Measurements from ENCODE around the gene POMC.
"Not testable (repeated sequence)": the region's sequence is repeated elsewhere in the genome, so short reads cannot be mapped to it uniquely, and the experiment has no call there.

The POMC gene

DNA sequence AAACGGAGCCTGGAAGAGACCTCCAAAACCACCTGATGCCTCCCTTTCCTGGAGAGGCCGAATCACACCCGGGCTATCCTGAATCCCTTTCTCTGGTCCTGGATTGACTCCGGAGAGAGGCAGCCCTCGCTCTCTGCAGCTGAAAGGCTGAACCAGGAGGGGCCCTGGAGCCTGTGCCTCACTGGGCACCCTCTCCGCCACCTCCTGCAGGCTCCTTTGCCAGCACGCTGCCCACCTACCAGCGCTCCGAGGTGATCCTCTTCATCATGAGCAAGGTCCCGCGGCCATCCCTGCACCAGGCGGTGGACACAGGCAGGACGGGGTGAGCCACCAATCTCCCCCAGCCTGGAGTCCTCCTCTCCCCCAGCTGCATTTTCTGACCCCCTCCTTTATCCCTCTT is 35.7 kb downstream of the POMC start:
- no peak for DNase-seq (ENCODE audit: low read depth in 2 of 2, low spot score in 1 of 2)

DNA sequence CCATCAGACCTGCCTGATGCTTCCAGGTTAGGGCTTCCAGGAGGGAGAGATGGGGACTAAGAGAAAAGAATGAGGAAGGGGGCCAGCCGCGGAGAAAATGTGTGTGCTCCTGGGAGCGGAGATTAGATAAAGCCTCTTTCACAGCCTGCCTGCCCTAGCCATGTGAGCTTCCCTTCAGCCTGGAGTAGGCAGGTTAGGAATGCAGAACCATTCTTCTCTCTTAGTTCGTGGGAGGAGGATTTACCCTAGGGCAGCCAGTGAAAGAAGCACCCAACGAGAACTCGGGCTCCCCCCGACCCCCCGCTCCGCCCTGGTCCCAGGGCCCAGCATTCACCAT is 36.1 kb downstream of the POMC start:
- DNase-seq (ENCODE audit: low read depth in 2 of 2, low spot score in 1 of 2): no peak

DNA sequence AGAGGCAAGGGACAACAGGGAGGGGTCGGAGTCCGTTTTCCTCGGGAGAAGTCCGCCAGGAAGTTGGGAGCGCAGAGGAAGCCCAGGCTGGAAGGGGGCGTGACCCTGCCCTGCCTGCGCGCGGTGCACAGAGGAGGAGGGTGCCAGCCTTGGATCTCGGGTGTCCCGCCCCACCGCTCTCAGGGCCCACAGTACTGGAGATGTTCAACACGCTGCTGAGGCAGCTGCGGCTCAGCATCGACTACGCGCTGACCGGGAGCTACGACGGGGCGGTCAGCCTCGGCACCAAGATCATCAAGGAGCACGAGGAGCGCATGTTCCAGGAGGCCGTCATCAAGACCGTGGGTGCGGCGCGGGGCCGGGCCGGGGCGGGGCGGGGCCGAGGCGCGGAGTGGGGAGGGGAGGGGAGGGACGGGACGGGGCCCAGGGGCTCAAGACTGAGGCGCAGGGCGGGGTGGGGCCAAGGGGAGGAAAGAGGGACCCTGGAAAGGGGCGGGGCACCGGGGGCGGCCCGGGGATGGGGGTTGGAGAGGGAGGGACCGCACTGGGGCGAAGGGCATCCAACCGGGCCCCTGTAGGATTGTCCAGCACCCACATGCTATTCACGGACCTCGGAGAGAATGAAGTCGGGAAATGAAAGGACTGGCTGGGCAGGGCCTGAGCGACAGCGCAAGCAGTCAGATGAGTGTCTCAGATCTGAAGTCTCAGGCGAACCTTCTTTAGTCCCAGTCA is 36.6 kb downstream of the POMC start:
- no peak for DNase-seq (ENCODE audit: low read depth in 2 of 2, low spot score in 1 of 2)

DNA sequence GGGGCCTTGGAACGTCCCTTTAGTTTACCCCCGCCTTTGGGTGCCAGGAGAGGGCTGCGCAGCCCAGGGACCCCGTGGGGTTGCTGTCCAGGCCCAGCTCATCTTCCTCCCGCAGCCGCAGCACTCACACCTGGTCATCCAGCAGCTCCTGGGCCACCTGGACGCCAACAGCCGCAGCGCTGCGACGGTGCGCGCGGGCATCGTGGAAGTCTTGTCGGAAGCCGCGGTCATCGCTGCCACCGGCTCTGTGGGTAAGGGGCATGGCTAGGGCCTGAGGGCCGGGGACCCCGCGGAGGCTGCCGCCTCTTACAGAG is 37.2 kb downstream of the POMC start:
- no peak for DNase-seq (ENCODE audit: low read depth in 2 of 2, low spot score in 1 of 2)

DNA sequence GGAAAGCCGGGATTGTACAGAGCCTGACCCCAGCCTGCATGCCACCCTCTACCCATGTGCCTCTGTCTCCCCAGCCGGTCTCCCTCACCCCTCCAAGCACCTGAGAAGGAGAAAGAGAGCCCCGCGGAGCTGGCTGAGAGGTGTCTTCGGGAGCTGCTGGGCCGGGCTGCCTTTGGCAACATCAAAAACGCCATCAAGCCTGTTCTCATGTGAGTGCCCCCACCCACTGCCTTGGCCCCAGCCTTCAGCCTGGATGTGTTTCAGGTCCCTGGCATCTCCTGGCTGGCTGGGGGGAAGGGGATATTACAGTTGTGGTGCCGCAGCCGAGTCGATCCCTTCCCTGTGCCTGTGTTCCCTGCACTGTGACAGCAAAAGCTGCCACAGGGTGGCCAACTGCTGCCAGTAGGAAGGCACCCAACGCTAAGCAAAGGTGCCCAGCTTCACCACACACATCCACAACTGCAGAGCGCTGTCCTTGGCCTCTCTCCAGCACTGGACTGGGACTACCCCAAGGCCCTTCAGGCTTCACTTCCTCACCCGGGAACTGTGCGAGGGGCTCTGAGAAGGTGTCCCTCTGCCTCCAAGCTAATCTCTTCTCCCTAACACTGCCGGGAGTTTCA is 38.4 kb downstream of the POMC start:
- no peak for DNase-seq (ENCODE audit: low read depth in 2 of 2, low spot score in 1 of 2)

DNA sequence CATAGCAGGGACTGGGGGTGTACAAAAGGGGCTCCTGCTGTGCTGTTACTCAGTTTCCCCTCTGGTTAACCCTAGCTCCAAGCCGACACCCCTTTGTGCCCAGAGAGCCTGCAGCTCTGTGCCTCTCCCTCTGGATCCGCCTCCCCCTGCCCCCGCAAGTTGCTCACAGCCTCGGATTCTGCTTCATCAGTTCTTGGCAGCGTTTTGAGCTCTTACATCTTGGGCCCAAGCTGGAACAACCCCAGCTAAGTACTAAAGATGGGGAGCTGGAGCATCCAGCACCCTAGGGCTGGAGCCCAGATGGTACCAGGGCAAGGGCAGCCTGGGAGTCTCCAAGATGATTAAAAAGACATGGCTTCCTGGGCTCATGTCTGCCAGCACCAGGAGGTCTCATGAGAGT is 40.7 kb downstream of the POMC start:
- no peak for DNase-seq (ENCODE audit: low read depth in 2 of 2, low spot score in 1 of 2)

DNA sequence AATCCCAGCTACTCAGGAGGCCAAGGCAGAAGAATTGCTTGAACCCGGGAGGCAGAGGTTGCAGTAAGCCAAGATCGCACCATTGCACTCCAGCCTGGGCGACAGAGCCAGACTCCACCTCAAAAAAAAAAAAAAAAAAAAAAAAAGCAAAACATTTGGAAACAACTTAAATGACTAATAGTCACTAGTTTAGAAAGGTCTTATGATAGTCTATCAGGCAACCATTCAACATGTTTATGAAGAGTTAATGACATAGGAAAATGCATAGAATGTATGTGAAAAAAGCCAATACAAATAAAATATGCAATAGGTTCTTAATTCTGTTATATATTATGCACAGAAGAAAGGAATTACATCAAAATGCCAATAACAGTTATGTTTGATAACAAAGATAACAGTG is 41.3 kb downstream of the POMC start:
- not testable (repeated sequence) for DNase-seq (ENCODE audit: low read depth in 2 of 2, low spot score in 1 of 2)

DNA sequence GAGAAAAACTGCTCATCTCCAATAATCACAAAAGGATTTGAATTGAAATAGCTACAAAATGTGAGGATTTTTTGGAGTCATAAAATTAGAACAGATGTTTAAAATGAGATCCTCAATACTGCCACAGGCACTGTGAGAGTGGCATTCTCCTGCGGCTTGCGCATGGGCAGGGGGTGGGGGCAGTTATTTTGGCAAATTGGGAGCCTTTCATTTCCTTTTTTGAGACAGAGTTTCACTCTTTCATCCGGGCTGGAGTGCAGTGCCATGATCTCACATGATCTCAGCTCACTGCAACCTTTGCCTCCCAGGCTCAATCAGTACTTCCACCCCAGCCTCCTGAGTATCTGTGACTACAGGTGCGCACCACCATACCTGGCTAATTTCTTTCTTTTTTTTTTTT is 42.4 kb downstream of the POMC start:
- DNase-seq (ENCODE audit: low read depth in 2 of 2, low spot score in 1 of 2): no peak

DNA sequence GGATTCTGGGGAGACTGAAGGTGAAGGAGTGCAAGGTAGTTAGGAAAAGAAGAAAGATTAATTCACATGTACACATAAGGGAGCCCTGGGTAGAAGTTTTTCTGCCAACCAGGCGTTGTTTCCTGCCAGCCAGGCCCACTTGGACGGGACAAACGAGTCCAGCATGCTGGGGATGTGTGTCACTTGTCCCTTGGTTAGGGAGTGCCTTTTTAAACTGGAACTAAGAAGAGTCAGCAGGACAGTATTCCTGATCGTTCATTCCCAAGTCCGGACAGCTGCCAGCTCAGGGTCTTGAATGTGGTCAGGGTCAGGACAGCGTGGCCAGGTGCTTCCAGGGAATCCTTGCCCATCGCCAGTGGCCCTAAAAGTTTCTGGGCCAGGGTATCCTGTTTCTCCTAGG is 43.2 kb downstream of the POMC start:
- no peak for DNase-seq (ENCODE audit: low read depth in 2 of 2, low spot score in 1 of 2)

DNA sequence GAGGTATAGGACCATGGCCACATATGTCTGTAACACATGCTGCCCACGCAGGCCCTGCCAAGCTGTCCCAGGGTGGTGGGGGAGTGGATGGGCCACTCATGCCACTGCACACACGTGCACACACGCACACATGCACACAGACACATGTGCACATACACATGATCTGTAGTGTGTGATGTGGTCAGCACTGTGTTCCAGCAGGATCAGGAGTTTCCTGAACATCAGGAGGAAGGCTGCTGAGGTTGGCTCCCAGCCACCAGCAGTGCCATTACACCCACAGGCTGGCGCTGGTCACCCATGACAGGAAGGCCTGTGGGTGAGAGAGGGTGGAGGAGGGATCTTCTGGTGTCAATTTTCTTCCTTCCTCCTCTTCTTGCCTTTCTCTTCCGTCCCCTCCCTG is 44.7 kb downstream of the POMC start:
- DNase-seq (ENCODE audit: low read depth in 2 of 2, low spot score in 1 of 2): no peak

DNA sequence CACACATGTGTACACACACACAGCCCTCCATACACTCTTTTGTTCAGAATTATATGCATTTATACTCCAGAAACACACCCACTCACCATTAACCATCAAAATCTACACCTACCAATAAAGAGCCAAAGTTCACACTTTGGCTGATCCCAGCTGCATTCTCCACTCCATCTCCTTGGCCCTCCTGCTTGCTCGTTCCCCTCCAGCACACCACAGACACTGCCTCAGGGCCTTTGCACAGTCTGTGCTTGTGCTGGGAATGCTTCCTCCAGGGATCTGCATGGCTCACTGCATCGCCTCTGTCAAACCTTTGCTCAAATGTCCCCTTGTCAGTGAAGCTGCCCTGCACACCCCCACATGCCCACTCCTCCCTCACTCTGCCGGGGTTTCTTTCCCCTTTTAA is 46.0 kb downstream of the POMC start:
- no peak for DNase-seq (ENCODE audit: low read depth in 2 of 2, low spot score in 1 of 2)

DNA sequence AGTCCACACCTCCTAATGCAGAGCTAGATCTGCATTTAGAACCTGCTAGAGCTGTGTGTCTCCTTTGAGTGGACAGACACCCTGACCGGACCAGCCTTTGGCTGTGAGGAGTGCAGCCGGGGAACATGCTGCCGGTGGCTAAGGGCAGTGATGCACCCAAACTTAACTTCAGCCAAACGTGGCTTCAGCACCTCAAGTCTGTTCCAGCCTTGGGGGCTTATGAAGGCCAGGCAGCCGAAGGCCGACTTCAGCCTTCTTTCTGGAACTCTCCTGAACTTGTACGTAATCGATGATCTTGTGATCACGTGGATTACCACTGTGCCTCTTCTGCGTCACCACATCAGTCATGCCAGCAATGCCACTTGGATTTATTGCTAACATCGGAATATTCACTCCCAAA is 49.1 kb downstream of the POMC start:
- DNase-seq (ENCODE audit: low read depth in 2 of 2, low spot score in 1 of 2): no peak

DNA sequence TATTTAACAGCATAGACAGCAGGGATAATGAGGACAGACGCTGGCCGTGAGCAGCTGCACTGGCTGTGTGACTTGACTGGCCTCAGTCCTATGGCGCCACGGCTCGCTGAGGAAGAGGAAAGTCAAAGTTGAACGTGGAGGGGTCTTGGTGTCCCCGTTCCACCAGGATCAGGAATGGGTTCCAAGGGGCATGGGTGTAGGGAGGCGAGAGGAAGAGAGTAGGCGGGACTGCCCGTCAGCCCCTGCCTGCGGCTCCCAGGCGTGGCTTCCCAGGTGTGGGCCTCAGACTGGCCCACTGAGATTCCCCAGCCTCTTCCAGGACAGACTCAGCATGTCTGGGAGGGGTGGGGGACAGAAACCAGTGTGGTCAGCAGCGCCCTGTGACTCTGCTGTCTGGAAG is 51.4 kb downstream of the POMC start:
- DNase-seq (ENCODE audit: low read depth in 2 of 2, low spot score in 1 of 2): no peak

DNA sequence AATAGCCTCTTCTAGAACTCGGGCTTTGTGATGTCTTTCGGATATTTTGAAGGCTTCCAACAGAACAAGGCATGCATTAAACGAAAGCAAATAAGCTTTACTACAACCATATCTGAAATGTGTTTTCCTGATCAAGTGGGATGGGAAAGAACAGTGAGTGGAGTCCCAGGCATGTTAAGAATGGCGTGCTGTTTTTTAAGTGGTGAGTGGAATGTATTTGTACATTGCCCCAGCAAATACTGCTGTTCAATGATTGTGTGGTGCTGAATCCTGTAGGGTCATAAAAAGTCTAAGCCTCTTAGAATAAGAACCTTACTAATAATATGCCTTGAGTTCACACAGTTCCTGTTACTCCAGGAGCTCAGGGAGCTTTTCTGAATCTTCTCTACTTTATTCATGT is 52.5 kb downstream of the POMC start:
- DNase-seq (ENCODE audit: low read depth in 2 of 2, low spot score in 1 of 2): no peak

DNA sequence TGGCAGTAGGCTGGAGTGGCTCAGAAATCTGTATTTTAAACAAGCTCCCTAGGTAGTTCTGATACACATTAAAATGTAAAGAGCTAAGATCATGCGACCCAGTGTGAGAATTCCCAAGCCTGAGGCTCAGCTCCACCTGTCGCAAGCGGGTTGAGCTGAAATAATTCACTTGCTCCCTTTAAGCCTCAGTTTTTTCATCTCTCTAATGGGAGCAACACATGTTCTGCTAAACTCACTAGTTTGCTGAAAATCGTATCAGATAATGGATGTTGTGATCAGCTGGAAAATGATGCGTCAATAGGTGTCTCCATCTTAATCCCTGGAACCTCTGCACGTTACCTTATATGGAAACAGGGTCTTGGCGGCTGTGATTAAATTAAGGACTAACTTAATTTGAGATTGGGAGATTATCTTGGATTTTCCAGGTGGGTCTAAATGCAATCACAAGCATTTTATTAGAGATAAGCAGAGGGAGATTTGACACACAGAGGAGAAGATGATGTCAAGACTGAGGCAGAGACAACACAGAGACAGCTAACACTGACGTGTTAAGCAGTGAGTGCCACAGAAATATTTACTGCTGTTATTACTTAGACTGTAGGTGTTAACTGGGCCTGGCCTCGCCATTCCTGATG is 53.0 kb downstream of the POMC start:
- DNase-seq (ENCODE audit: low read depth in 2 of 2, low spot score in 1 of 2): no peak

DNA sequence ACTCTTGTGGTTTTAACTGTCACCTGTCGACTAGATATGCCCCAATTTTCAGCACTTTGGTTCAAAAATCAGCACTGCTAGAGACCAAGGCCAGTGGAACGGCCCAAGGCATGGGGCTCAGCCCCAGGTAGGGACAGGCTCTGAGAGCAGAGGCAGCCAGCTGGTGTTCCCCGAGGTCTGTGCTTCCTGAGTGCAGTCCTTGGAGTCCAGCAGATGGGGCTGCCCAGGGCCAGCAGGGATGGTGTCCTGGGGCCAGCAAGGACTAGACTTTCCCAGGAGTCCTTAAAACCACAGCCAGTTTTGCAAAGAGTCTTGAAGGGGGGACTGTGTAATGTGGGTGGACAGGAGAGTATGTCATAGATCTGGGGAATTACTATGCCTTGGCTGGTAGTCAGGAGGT is 56.3 kb downstream of the POMC start:
- DNase-seq (ENCODE audit: low read depth in 2 of 2, low spot score in 1 of 2): no peak
